MM.1S (cell line): ENCODE measurements around the gene TIMM17A.

Experiments
- DNase-seq: peaks from one replicate; pipeline ENCODE4 v3.0.0-alpha.2; 2015
- H2AFZ ChIP-seq: fragments of 300-600 bp; sonication (generic); 2 replicates; pipeline ENCODE4 v1.6.0; 2016; ENCODE audit warnings: antibody characterized with exemption, low read length
- H3F3A ChIP-seq: fragments of 300-600 bp; sonication (generic); 2 replicates; pipeline ENCODE4 v1.6.1; 2016; ENCODE audit warnings: mild to moderate bottlenecking, antibody characterized with exemption, low read length, moderate library complexity, mixed read lengths; ENCODE audit not compliant: insufficient read depth
- H3K27ac ChIP-seq: fragments of 300-600 bp; sonication (generic); 2 replicates; pipeline ENCODE4 v1.5.1; 2016; ENCODE audit warnings: mild to moderate bottlenecking, low read length
- H3K27me3 ChIP-seq: fragments of 300-600 bp; sonication (generic); replicated peaks from 2 replicates; pipeline ENCODE4 v1.6.0; 2016; ENCODE audit warnings: low read length; ENCODE audit not compliant: insufficient read depth
- H3K36me3 ChIP-seq: fragments of 300-600 bp; sonication (generic); replicated peaks from 2 replicates; pipeline ENCODE4 v1.6.1; 2016; ENCODE audit warnings: mild to moderate bottlenecking, low read length, mixed read lengths; ENCODE audit not compliant: insufficient read depth
- H3K4me1 ChIP-seq: fragments of 300-600 bp; sonication (generic); 2 replicates; pipeline ENCODE4 v1.6.1; 2016; ENCODE audit warnings: low read length, mixed read lengths
- H3K4me2 ChIP-seq: fragments of 300-600 bp; sonication (generic); 2 replicates; pipeline ENCODE4 v1.6.0; 2016; ENCODE audit warnings: low read depth, low read length
- H3K4me3 ChIP-seq: fragments of 300-600 bp; sonication (generic); 2 replicates; pipeline ENCODE4 v1.5.1; 2016; ENCODE audit warnings: low read length, mixed read lengths
- H3K79me2 ChIP-seq: fragments of 300-600 bp; sonication (generic); 2 replicates; pipeline ENCODE4 v1.6.1; 2016; ENCODE audit warnings: mixed run types, low read length, mixed read lengths
- H3K9ac ChIP-seq: fragments of 300-600 bp; sonication (generic); 2 replicates; pipeline ENCODE4 v1.6.1; 2016; ENCODE audit warnings: low read length, mixed read lengths
- H3K9me2 ChIP-seq: fragments of 300-600 bp; sonication (generic); replicated peaks from 2 replicates; pipeline ENCODE4 v1.6.1; 2016; ENCODE audit warnings: mild to moderate bottlenecking, low read length, mixed read lengths; ENCODE audit not compliant: insufficient read depth
- H3K9me3 ChIP-seq: fragments of 300-600 bp; sonication (generic); replicated peaks from 2 replicates; pipeline ENCODE4 v1.6.1; 2016; ENCODE audit warnings: mild to moderate bottlenecking, low read length, mixed read lengths; ENCODE audit not compliant: insufficient read depth
- H4K20me1 ChIP-seq: fragments of 300-600 bp; sonication (generic); 2 replicates; pipeline ENCODE4 v1.6.1; 2016; ENCODE audit warnings: mild to moderate bottlenecking, low read length, moderate library complexity, mixed read lengths; ENCODE audit not compliant: insufficient read depth
- EZH2 ChIP-seq: fragments of 300-600 bp; sonication (generic); optimal IDR thresholded peaks from 2 replicates; pipeline ENCODE3; 2017; ENCODE audit warnings: low read depth, mild to moderate bottlenecking, antibody characterized with exemption, low read length, mixed read lengths
- EZH2phosphoT487 ChIP-seq: fragments of 300-600 bp; sonication (generic); IDR thresholded peaks from 2 replicates; pipeline ENCODE4 v1.6.1; 2018; ENCODE audit warnings: antibody characterized with exemption, low read length
- TF ChIP-seq, protein P1 (sequence below): fragments of 300-600 bp; sonication (generic); IDR thresholded peaks from 2 replicates; pipeline ENCODE4 v1.5.1; 2016; ENCODE audit warnings: antibody characterized with exemption, low read length, mixed read lengths

Gene TIMM17A

GRCh38 chr1:202016022-202016810, 60.9 kb downstream of the TIMM17A start:
- no peaks in the 10 kb centered on the region for H3F3A ChIP-seq

DNA sequence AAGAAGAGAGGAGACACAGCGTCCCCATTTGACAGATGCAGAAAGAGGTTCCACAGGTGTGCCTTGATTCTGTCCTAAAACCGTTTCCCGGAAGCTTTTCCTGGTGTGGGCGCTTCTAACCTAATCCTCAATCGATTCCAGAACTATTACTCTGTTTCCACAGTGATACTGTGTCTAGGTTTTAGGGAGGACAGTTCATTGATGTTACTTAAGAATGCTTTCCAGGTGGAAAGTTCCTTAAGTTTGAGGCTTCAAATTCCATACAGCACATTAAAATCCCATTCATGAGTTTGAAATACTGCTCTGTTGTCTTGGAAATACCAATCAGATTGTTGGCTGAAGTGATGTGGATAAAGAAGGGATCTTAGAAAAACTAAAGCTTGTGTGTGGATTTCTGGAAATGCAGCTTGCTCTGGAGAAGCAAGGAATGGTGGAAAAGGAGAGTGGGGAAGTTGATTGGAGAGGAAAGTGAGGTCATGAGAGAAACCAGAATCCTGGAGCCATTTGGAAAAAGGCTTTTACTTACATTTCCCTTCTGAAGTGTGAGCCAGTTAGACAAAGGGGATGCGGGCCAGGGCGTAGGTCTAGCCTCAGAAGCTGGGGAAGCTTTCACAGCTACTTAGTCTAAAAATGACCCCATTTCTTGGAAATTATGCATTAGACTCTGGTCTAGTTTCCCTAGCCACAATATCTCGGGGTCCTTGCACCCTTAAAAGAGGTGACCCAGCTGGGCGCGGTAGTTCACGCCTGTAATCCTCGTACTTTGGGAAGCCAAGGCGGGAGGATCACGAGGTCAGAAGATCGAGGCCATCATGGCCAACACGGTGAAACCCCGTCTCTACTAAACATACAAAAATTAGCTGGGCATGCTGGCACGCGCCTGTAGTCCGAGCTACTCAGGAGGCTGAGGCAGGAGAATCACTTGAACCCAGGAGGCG, 61.8 kb downstream of the TIMM17A start:
- DNase-seq, result no peak
- Histone ChIP-seq H3K79me2 (no peaks in the 10 kb centered on the region), H4K20me1 (no peaks in the 10 kb centered on the region), H3K4me1 (no peaks in the 10 kb centered on the region), H3K27ac (no peak overlapping the region), H3K36me3 (no peaks in the 10 kb centered on the region), H3K4me3 (no peak overlapping the region), H3K9me2 (no peaks in the 10 kb centered on the region), H3K9ac (no peak overlapping the region), H2AFZ (no peak overlapping the region), H3F3A (no peaks in the 10 kb centered on the region), H3K9me3 (no peaks in the 10 kb centered on the region), H3K4me2 (no peak overlapping the region), H3K27me3 (no peaks in the 10 kb centered on the region)
- no peak for TF ChIP-seq EZH2
- TF ChIP-seq, protein P1, sequence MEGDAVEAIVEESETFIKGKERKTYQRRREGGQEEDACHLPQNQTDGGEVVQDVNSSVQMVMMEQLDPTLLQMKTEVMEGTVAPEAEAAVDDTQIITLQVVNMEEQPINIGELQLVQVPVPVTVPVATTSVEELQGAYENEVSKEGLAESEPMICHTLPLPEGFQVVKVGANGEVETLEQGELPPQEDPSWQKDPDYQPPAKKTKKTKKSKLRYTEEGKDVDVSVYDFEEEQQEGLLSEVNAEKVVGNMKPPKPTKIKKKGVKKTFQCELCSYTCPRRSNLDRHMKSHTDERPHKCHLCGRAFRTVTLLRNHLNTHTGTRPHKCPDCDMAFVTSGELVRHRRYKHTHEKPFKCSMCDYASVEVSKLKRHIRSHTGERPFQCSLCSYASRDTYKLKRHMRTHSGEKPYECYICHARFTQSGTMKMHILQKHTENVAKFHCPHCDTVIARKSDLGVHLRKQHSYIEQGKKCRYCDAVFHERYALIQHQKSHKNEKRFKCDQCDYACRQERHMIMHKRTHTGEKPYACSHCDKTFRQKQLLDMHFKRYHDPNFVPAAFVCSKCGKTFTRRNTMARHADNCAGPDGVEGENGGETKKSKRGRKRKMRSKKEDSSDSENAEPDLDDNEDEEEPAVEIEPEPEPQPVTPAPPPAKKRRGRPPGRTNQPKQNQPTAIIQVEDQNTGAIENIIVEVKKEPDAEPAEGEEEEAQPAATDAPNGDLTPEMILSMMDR, result no peak
- no peak for TF ChIP-seq EZH2phosphoT487

More at GRCh38 chr1:202016022-202016810, 60.9 kb downstream of the TIMM17A start:
- Histone ChIP-seq H2AFZ (no peak overlapping the region), H3K9me2 (no peaks in the 10 kb centered on the region), H3K9me3 (no peaks in the 10 kb centered on the region), H3K4me1 (no peaks in the 10 kb centered on the region), H3K36me3 (no peaks in the 10 kb centered on the region), H4K20me1 (no peaks in the 10 kb centered on the region), H3K4me2 (no peak overlapping the region), H3K27me3 (no peaks in the 10 kb centered on the region), H3K27ac (no peak overlapping the region), H3K9ac (no peak overlapping the region), H3K79me2 (no peaks in the 10 kb centered on the region), H3K4me3 (no peak overlapping the region)
- TF ChIP-seq EZH2phosphoT487, result no peak
- TF ChIP-seq EZH2, result no peak
- TF ChIP-seq, protein P1, result no peak
- no peak for DNase-seq

DNA sequence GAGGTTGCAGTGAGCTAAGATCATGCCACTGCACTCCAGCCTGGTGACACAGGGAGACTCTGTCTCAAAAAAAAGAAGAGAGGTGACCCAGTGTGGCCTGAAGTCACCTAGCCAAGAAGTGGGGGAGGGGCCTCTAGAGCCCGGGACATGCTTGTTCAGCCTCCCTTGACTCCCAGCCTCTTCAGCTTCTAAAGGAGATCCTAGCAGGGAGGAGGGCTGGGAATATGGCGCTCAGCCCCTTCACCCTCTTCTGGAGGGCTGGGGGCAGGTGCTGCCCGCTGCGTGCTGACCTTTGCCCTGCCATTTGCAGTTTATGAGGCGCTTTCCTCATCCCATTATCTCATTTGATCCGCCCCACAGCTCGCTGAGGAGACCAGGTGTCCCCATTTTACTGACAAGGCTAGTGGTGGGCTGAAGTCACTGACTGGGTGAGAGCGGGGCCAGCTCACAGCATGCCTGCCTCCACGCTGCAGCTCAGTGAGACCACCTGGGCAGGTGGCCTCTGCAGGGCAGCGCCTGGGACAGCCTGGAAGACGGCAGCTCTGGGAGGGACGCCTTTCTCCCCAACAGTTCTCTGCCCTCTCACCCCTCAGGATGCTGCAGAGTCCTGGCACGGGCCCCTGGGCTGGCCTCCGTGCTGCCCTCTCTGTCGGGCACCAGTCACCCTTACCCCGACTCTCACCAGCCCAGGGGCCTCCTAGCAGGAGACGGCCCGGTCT, 62.6 kb downstream of the TIMM17A start:
- Histone ChIP-seq H3K9me3 (no peaks in the 10 kb centered on the region), H3K27ac (no peak overlapping the region), H3K36me3 (no peaks in the 10 kb centered on the region), H3K9me2 (no peaks in the 10 kb centered on the region), H2AFZ (no peak overlapping the region), H3K4me2 (no peak overlapping the region), H3F3A (no peaks in the 10 kb centered on the region), H3K79me2 (no peaks in the 10 kb centered on the region), H4K20me1 (no peaks in the 10 kb centered on the region), H3K27me3 (no peaks in the 10 kb centered on the region), H3K4me3 (no peak overlapping the region), H3K9ac (no peak overlapping the region), H3K4me1 (no peaks in the 10 kb centered on the region)
- TF ChIP-seq, protein P1, result no peak
- no peak for TF ChIP-seq EZH2phosphoT487
- TF ChIP-seq EZH2, result no peak
- no peak for DNase-seq
